Neuronal stem cell (in vitro differentiated cells): ENCODE results near the gene GSE1. TPM values are rescaled to one million over a fixed set of nuclear protein-coding genes. Genes with fewer than 3 reads are reported as not detected.

Source experiments
- DNase-seq: peaks from one replicate; pipeline ENCODE4 v3.0.0-alpha.2; 2013; ENCODE audit warnings: low spot score
- H2AFZ ChIP-seq: one replicate; pipeline ENCODE4 v1.6.1; 2013; ENCODE audit warnings: mild to moderate bottlenecking, low read length, inconsistent platforms
- H2AK5ac ChIP-seq: 2 replicates; pipeline ENCODE4 v1.6.1; 2013; ENCODE audit warnings: low read depth, mild to moderate bottlenecking, inconsistent platforms, low read length, moderate library complexity, mixed read lengths
- H2BK120ac ChIP-seq: 2 replicates; pipeline ENCODE4 v1.6.1; 2013; ENCODE audit warnings: low read depth, mild to moderate bottlenecking, inconsistent platforms, low read length, moderate library complexity, mixed read lengths
- H2BK12ac ChIP-seq: one replicate; pipeline ENCODE4 v1.6.1; 2013; ENCODE audit warnings: low read length, inconsistent platforms
- H2BK15ac ChIP-seq: 2 replicates; pipeline ENCODE4 v1.6.1; 2013; ENCODE audit warnings: mild to moderate bottlenecking, low read length, inconsistent platforms, mixed read lengths
- H2BK5ac ChIP-seq: one replicate; pipeline ENCODE4 v1.6.1; 2013; ENCODE audit warnings: inconsistent platforms, mild to moderate bottlenecking, low read length, moderate library complexity
- H3K14ac ChIP-seq: one replicate; pipeline ENCODE4 v1.6.1; 2013; ENCODE audit warnings: low read length, inconsistent platforms
- H3K18ac ChIP-seq: 2 replicates; pipeline ENCODE4 v1.6.1; 2013; ENCODE audit warnings: low read length, inconsistent platforms
- H3K23ac ChIP-seq: 2 replicates; pipeline ENCODE4 v1.6.1; 2013; ENCODE audit warnings: low read depth, mild to moderate bottlenecking, mixed read lengths, low read length, inconsistent platforms; ENCODE audit not compliant: poor library complexity
- H3K27ac ChIP-seq: replicated peaks from 3 replicates; pipeline ENCODE4 v1.5.1; 2013; ENCODE audit warnings: low read length, inconsistent platforms
- H3K27me3 ChIP-seq, 3 experiments: 2 replicates each; pipeline ENCODE4 v1.6.1; 2013; ENCODE audit warnings: low read length in 3 of 3, mild to moderate bottlenecking in 2 of 3, inconsistent platforms in 1 of 3, low read depth in 1 of 3, mixed read lengths in 1 of 3, moderate library complexity in 1 of 3; ENCODE audit not compliant: control insufficient read depth in 3 of 3, insufficient read depth in 3 of 3
- H3K36me3 ChIP-seq, 2 donors: replicated peaks in 1 of 2; 2 replicates each; pipeline ENCODE4 v1.6.1; 2013; ENCODE audit warnings: low read length in 2 of 2; ENCODE audit not compliant: control insufficient read depth in 2 of 2, insufficient read depth in 2 of 2
- H3K4ac ChIP-seq: 2 replicates; pipeline ENCODE4 v1.6.1; 2013; ENCODE audit warnings: inconsistent platforms, mild to moderate bottlenecking, low read length, moderate library complexity
- H3K4me1 ChIP-seq, 2 donors: 1 replicate in 1 of 2; 2 replicates in 1 of 2; pipeline ENCODE4 v1.6.1; 2013; ENCODE audit warnings: low read length in 2 of 2, low read depth in 1 of 2; ENCODE audit not compliant: control insufficient read depth in 2 of 2, insufficient read depth in 1 of 2
- H3K4me2 ChIP-seq: one replicate; pipeline ENCODE4 v1.6.1; 2013; ENCODE audit warnings: mild to moderate bottlenecking, low read length, inconsistent platforms; ENCODE audit not compliant: insufficient read depth, poor library complexity, severe bottlenecking
- H3K4me3 ChIP-seq, 2 donors: 2 replicates each; pipeline ENCODE4 v1.5.1; 2013; ENCODE audit warnings: low read length in 2 of 2, mild to moderate bottlenecking in 2 of 2, inconsistent platforms in 1 of 2, moderate library complexity in 1 of 2
- H3K79me1 ChIP-seq: one replicate; pipeline ENCODE4 v1.6.1; 2013; ENCODE audit warnings: low read depth, mild to moderate bottlenecking, inconsistent platforms, low read length, moderate library complexity
- H3K9ac ChIP-seq: one replicate; pipeline ENCODE4 v1.6.1; 2013; ENCODE audit warnings: mild to moderate bottlenecking, low read depth, low read length, inconsistent platforms; ENCODE audit not compliant: poor library complexity
- H3K9me3 ChIP-seq, 2 donors: replicated peaks in 1 of 2; 2 replicates each; pipeline versions ENCODE3 to v1.6.1; 2013; ENCODE audit warnings: low read length in 2 of 2, mild to moderate bottlenecking in 2 of 2, inconsistent platforms in 1 of 2, low read depth in 1 of 2, mixed read lengths in 1 of 2, moderate library complexity in 1 of 2; ENCODE audit not compliant: control insufficient read depth in 2 of 2, insufficient read depth in 1 of 2
- H4K8ac ChIP-seq: one replicate; pipeline ENCODE4 v1.6.1; 2013; ENCODE audit warnings: low read depth, mild to moderate bottlenecking, inconsistent platforms, low read length, moderate library complexity
- H4K91ac ChIP-seq: one replicate; pipeline ENCODE4 v1.6.1; 2013; ENCODE audit warnings: low read length, low read depth, mild to moderate bottlenecking, inconsistent platforms; ENCODE audit not compliant: poor library complexity
- WGBS, 2 donors: extraction: QIAGEN DNeasy Blood & Tissue Kit; methylation state at CpG; one replicate each; pipeline ENCODE4 v1.1.7; 2013; ENCODE audit warnings: missing lambda C conversion rate in 2 of 2, mixed read lengths in 1 of 2; ENCODE audit not compliant: insufficient read length in 2 of 2, insufficient replicate concordance in 1 of 2; ENCODE audit errors: extremely low coverage in 2 of 2; 5-methylcytosine and 5-hydroxymethylcytosine counted together
- polyA plus RNA-seq, 2 experiments: library from polyadenylated mRNA; stranded (reverse); fragments of 200-250 nt; gene quantifications; one replicate each; pipeline ENCODE4 v1.2.3, GENCODE V29; 2013

The GSE1 gene
- 5.7 TPM for polyA plus RNA-seq (2013, experiment 1 of 2)
- polyA plus RNA-seq (2013, experiment 2 of 2): 6.2 TPM

GRCh38 chr16:85612801-85613603 is at the start of gene GSE1:
TSS of gene GSE1 (plus strand) at chr16:85613322. CDS start at chr16:85613392, 70 bp downstream.
- H3K27me3 ChIP-seq: peaks cover 0 to 30% (median 0%) of the 10 kb centered on the region in 3 experiments

GRCh38 chr16:85563515-85564276 is 49.4 kb upstream of the GSE1 start:
- H4K8ac ChIP-seq: no peak overlapping the region
- H3K27me3 ChIP-seq: no peaks in the 10 kb centered on the region
- no peak overlapping the region for H3K4me2 ChIP-seq
- peak overlapping the region in 1 of 2 donors; percentile 59 for H3K4me3 ChIP-seq
- peak overlapping the region; percentile 48 for H3K14ac ChIP-seq
- WGBS, 2 donors: no CpG with 5 or more reads among the region's 19 CpGs
- peak overlapping the region; percentile 21 for H2BK120ac ChIP-seq
- peak overlapping the region; percentile 63 for H3K18ac ChIP-seq
- no peak for DNase-seq
- no peak overlapping the region for H4K91ac ChIP-seq
- peak overlapping the region; percentile 89 for H2AK5ac ChIP-seq
- peak overlapping the region; percentile 40 for H2BK5ac ChIP-seq
- no peak overlapping the region for H3K27ac ChIP-seq
- H3K4me1 ChIP-seq: peaks cover 28 to 67% of the 10 kb centered on the region in 2 donors
- H3K4ac ChIP-seq: no peak overlapping the region
- peak overlapping the region; percentile 57 for H3K23ac ChIP-seq
- H3K9me3 ChIP-seq: peaks cover 1 to 4% of the 10 kb centered on the region in 2 donors
- no peak overlapping the region for H2AFZ ChIP-seq
- H3K9ac ChIP-seq: no peak overlapping the region
- peak overlapping the region; percentile 95 for H2BK12ac ChIP-seq
- no peaks in the 10 kb centered on the region for H3K36me3 ChIP-seq
- H3K79me1 ChIP-seq: no peaks in the 10 kb centered on the region
- H2BK15ac ChIP-seq: peak overlapping the region; percentile 59

More at GRCh38 chr16:85612801-85613603, at the start of gene GSE1:
- H4K91ac ChIP-seq: peak within 1 kb of the TSS; percentile 69
- H2BK120ac ChIP-seq: no peak within 1 kb of the TSS
- WGBS, 2 donors: no CpG with 5 or more reads among the region's 81 CpGs
- H4K8ac ChIP-seq: no peak within 1 kb of the TSS
- peak within 1 kb of the TSS; percentile 6 for H3K14ac ChIP-seq
- H2BK12ac ChIP-seq: peak within 1 kb of the TSS; percentile 32
- peaks cover 37 to 53% of the 10 kb centered on the region in 2 donors for H3K4me1 ChIP-seq
- DNase-seq: peak; percentile 82
- H3K23ac ChIP-seq: peak within 1 kb of the TSS; percentile 86
- peaks cover 0 to 15% of the 10 kb centered on the region in 2 donors for H3K36me3 ChIP-seq
- H3K27ac ChIP-seq: peak within 1 kb of the TSS; percentile 51
- peak within 1 kb of the TSS; percentile 94 for H3K4me2 ChIP-seq
- peak within 1 kb of the TSS; percentile 84 for H2BK5ac ChIP-seq
- H2AFZ ChIP-seq: peak within 1 kb of the TSS; percentile 41
- H3K79me1 ChIP-seq: peaks cover 2% of the 10 kb centered on the region
- no peak within 1 kb of the TSS for H3K4ac ChIP-seq
- no peak within 1 kb of the TSS for H3K9ac ChIP-seq
- peak within 1 kb of the TSS; percentile 90 for H2BK15ac ChIP-seq
- peak within 1 kb of the TSS; percentile 90 for H3K18ac ChIP-seq
- peak within 1 kb of the TSS; percentile 68 to 75 for H3K4me3 ChIP-seq
- peak within 1 kb of the TSS; percentile 99 for H2AK5ac ChIP-seq
- H3K9me3 ChIP-seq: no peaks in the 10 kb centered on the region

GRCh38 chr16:85564277-85565051 is 48.7 kb upstream of the GSE1 start:
- H3K79me1 ChIP-seq: no peaks in the 10 kb centered on the region
- DNase-seq: no peak
- H3K14ac ChIP-seq: no peak overlapping the region
- H2BK120ac ChIP-seq: no peak overlapping the region
- H2AFZ ChIP-seq: no peak overlapping the region
- no peak overlapping the region for H3K4ac ChIP-seq
- no peaks in the 10 kb centered on the region for H3K27me3 ChIP-seq
- H4K91ac ChIP-seq: no peak overlapping the region
- no peaks in the 10 kb centered on the region for H3K36me3 ChIP-seq
- H2BK5ac ChIP-seq: no peak overlapping the region
- WGBS, 2 donors: no CpG with 5 or more reads among the region's 16 CpGs
- H2BK15ac ChIP-seq: no peak overlapping the region
- H3K9ac ChIP-seq: no peak overlapping the region
- peak overlapping the region; percentile 89 for H2AK5ac ChIP-seq
- peak overlapping the region in 1 of 2 donors; percentile 23 for H3K4me3 ChIP-seq
- no peak overlapping the region for H3K27ac ChIP-seq
- peak overlapping the region; percentile 17 for H3K18ac ChIP-seq
- peak overlapping the region; percentile 25 for H2BK12ac ChIP-seq
- H3K9me3 ChIP-seq: peaks cover 6 to 9% of the 10 kb centered on the region in 2 donors
- no peak overlapping the region for H3K23ac ChIP-seq
- H4K8ac ChIP-seq: no peak overlapping the region
- peaks cover 28 to 62% of the 10 kb centered on the region in 2 donors for H3K4me1 ChIP-seq
- no peak overlapping the region for H3K4me2 ChIP-seq
